ENCODE results near the gene LIPE.

LIPE gene

DNA sequence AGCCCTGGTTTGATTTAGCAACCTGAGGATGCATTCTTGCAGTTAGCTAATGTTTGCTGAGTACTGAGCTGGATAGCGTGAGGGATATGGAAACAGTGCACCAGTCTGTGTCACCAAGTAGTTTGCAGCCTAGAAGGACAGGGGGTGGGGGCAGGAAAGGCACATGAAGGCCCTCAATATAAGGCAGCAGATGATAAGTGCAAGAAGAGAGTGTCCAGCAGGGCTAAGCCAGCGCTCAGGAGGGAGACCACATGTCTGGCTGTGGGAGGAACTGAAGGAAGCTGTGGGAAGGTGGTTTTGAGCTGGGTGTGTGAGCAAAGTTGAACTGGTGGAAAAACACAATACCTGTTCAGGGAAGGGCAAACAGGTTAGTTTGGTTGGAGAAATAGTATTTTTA lies 13.9 kb upstream of the LIPE start:
- no peaks in the 10 kb centered on the region for H3K36me3 Mint-ChIP-seq (ENCODE audit: low read depth)
- peaks cover 23% of the 10 kb centered on the region for H3K4me1 Mint-ChIP-seq
- TF ChIP-seq, protein P1, sequence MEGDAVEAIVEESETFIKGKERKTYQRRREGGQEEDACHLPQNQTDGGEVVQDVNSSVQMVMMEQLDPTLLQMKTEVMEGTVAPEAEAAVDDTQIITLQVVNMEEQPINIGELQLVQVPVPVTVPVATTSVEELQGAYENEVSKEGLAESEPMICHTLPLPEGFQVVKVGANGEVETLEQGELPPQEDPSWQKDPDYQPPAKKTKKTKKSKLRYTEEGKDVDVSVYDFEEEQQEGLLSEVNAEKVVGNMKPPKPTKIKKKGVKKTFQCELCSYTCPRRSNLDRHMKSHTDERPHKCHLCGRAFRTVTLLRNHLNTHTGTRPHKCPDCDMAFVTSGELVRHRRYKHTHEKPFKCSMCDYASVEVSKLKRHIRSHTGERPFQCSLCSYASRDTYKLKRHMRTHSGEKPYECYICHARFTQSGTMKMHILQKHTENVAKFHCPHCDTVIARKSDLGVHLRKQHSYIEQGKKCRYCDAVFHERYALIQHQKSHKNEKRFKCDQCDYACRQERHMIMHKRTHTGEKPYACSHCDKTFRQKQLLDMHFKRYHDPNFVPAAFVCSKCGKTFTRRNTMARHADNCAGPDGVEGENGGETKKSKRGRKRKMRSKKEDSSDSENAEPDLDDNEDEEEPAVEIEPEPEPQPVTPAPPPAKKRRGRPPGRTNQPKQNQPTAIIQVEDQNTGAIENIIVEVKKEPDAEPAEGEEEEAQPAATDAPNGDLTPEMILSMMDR (IDR thresholded peaks at IDR 0.05) = no peak
- no peak overlapping the region for H3K27ac Mint-ChIP-seq
- H3K27me3 Mint-ChIP-seq (ENCODE audit: low read depth, poor library complexity) = peaks cover 14% of the 10 kb centered on the region
- no peaks in the 10 kb centered on the region for H3K9me3 Mint-ChIP-seq
- no peak for DNase-seq
- H3K4me3 Mint-ChIP-seq = no peak overlapping the region

DNA sequence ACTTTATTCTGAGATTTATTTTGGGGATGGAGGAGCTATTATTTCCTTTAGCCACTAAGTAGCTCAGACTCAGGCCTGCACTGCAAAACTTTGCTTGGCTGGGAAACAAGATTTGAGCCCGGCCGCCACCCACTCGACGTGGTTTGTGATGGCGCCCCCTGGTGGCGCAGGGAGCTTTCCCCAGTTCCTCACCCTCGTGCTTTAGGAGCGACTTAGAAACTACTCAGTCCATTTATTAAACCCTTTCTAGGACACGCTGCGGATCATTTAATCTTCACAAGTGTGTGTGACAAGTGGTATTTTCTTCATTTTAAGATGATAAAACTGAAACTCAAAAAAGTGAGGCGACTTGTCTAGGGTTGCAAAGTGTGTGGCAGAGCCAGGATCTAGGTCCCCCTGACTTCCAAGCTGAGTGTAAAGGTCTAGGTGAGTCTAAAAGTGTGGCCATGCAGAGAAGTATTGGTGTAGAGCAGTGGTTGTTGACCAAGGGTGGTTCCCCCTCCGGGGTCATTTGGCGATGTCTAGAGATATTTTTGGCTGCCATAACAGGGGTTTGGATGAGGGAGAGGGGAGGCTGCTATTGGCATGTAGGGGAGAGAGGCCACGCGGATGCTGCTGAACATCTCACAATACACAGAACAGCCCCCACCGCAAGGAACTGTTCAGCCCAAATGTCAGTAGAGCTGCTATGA lies 13.3 kb upstream of the LIPE start:
- no peak overlapping the region for H3K4me3 Mint-ChIP-seq
- TF ChIP-seq, protein P1 (IDR thresholded peaks at IDR 0.05) = peak; percentile 93
- H3K27ac Mint-ChIP-seq = no peak overlapping the region
- peaks cover 14% of the 10 kb centered on the region for H3K27me3 Mint-ChIP-seq (ENCODE audit: low read depth, poor library complexity)
- H3K36me3 Mint-ChIP-seq (ENCODE audit: low read depth) = no peaks in the 10 kb centered on the region
- DNase-seq = peak; percentile 82
- H3K9me3 Mint-ChIP-seq = no peaks in the 10 kb centered on the region
- H3K4me1 Mint-ChIP-seq = peaks cover 25% of the 10 kb centered on the region

DNA sequence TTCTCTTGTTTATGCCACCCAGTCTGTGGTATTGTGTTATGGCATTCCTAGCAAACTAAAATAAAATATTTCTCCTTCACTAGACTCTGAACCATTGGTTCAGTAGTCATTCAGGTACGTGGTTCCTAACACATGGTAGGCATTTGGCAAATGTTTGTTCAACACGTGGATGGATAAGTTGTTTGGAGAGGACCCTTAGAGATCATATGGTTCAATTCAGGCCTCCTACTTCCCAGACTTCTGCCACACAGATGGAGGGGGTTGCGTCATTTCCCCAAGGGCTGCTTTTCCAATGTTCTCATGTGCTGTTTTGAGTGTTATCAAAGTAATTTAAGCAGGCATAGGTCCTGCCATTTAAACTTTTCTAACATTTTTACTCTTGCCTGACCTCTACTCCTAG lies 8.8 kb upstream of the LIPE start:
- Mint-ChIP-seq H3K4me1 (peaks cover 22% of the 10 kb centered on the region), H3K36me3 (ENCODE audit: low read depth) (no peaks in the 10 kb centered on the region), H3K27me3 (ENCODE audit: low read depth, poor library complexity) (peaks cover 12% of the 10 kb centered on the region), H3K27ac (peak overlapping the region; percentile 74), H3K4me3 (no peak overlapping the region), H3K9me3 (no peaks in the 10 kb centered on the region)
- TF ChIP-seq, protein P1 (IDR thresholded peaks at IDR 0.05) = no peak
- no peak for DNase-seq

DNA sequence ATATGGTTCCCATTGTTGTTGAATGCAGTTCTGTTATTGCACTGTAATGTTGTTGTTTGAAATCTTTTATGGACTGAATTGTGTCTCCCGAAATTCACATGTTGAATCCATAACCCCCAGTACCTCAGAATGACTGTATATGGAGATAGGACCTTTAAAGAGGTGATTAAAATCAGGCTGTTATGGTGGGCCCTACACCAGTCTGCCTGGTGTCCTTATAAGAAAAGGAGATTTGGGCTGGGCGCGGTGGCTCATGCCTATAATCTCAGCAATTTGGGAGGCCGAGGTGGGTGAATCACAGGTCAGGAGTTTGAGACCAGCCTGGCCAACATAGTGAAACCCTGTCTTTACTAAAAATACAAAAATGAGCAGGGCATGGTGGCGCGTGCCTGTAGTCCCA lies 8.1 kb upstream of the LIPE start:
- TF ChIP-seq, protein P1 (IDR thresholded peaks at IDR 0.05) = no peak
- H3K4me3 Mint-ChIP-seq = no peak overlapping the region
- no peak overlapping the region for H3K27ac Mint-ChIP-seq
- peaks cover 22% of the 10 kb centered on the region for H3K4me1 Mint-ChIP-seq
- peaks cover 12% of the 10 kb centered on the region for H3K27me3 Mint-ChIP-seq (ENCODE audit: low read depth, poor library complexity)
- H3K9me3 Mint-ChIP-seq = no peaks in the 10 kb centered on the region
- H3K36me3 Mint-ChIP-seq (ENCODE audit: low read depth) = no peaks in the 10 kb centered on the region
- no peak for DNase-seq

DNA sequence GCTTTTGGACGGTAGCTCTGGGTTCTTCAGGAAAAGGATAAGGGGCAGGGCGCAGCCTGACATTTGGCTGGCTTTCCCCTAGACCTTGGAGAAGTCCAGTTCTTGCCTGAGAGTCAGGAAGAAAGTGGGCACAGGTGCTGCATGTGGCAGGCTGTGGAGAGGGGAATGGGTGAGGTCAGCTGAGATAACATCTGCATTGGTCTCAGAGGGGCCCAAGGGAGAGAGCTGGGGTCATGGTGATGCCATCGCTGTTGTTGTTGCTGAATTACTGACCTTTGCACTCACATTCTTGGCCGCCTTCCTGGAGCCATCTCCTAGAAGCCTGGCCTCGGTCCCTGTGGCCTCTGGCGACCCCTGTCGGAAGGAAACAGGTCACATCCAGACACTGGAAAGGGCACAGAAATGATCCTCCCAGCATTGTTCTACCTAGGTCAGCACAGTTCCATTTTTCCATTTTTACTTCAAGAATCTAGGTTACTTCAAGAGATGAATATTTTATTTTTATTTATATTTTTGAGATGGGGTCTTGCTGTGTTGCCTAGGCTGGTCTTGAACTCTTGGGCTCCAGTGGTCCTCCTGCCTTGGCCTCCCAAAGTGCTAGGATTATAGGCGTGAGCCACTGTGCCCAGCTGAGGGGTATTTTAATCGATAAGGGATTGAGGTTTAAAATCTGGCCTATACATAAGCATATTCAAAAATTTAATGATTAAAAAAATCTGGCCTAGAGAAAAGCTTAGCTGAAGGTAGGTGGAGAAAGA lies 6.5 kb upstream of the LIPE start:
- H3K27ac Mint-ChIP-seq = peak overlapping the region; percentile 72
- H3K27me3 Mint-ChIP-seq (ENCODE audit: low read depth, poor library complexity) = peaks cover 7% of the 10 kb centered on the region
- peak; percentile 86 for DNase-seq
- no peaks in the 10 kb centered on the region for H3K36me3 Mint-ChIP-seq (ENCODE audit: low read depth)
- H3K4me3 Mint-ChIP-seq = no peak overlapping the region
- TF ChIP-seq, protein P1 (IDR thresholded peaks at IDR 0.05) = peak; percentile 89
- no peaks in the 10 kb centered on the region for H3K9me3 Mint-ChIP-seq
- peaks cover 23% of the 10 kb centered on the region for H3K4me1 Mint-ChIP-seq
